Stimulated activated CD4-positive, alpha-beta T cell treated with anti-CD3 and anti-CD28 coated beads, Interleukin-4, amount 100 ng/mL, for 24 hours (primary cell): Measurements from ENCODE around the gene KRTAP12-3.

ENCODE experiments used
- DNase-seq: peaks from one replicate; pipeline ENCODE4 v3.0.0-alpha.2; 2020

Gene KRTAP12-3

GRCh38 chr21:44706026-44706705, 48.4 kb downstream of the KRTAP12-3 start:
- no peak for DNase-seq

GRCh38 chr21:44706706-44707581, 49.2 kb downstream of the KRTAP12-3 start:
- no peak for DNase-seq
